GM13976 (cell line): ENCODE measurements around the gene SELENOM.
"Not testable (repeated sequence)": the region's sequence is repeated elsewhere in the genome, so short reads cannot be mapped to it uniquely, and the experiment has no call there.

Source experiments
- DNase-seq: peaks from one replicate; pipeline ENCODE4 v3.0.0; 2012; ENCODE audit warnings: low spot score
- CTCF ChIP-seq: IDR thresholded peaks from 2 replicates; pipeline ENCODE4 v1.5.1; 2012; ENCODE audit warnings: borderline replicate concordance, mild to moderate bottlenecking; ENCODE audit not compliant: insufficient read depth; ENCODE audit errors: extremely low read depth, missing control alignments, control extremely low read depth
- in situ Hi-C: fragments of 300-500 bp; cut with MboI; formaldehyde crosslinking; loops from one replicate; pipeline ENCODE4 v1.12.0; 2022; ENCODE audit warnings: low sequenced_read_pairs, mixed read lengths, inconsistent platforms; ENCODE audit not compliant: unreplicated experiment

The SELENOM gene

GRCh38 chr22:31068970-31069369, 38.4 kb downstream of the SELENOM start:
- in situ Hi-C loops = no loop called here
- TF ChIP-seq CTCF = no peak
- DNase-seq = no peak

GRCh38 chr22:31064369-31064768, 43.0 kb downstream of the SELENOM start:
- in situ Hi-C loops = no loop called here
- DNase-seq = no peak
- TF ChIP-seq CTCF = no peak

GRCh38 chr22:31062566-31063230, 44.7 kb downstream of the SELENOM start:
- DNase-seq = no peak
- in situ Hi-C loops = no loop called here
- TF ChIP-seq CTCF = no peak

- in situ Hi-C loops = not testable (repeated sequence)
Measured at GRCh38 chr22:31059663-31060062, 47.7 kb downstream of the SELENOM start.

GRCh38 chr22:31056986-31057599, 50.3 kb downstream of the SELENOM start:
- TF ChIP-seq CTCF = no peak
- no peak for DNase-seq
- in situ Hi-C loops = no loop called here

More at GRCh38 chr22:31059663-31060062, 47.7 kb downstream of the SELENOM start:
- not testable (repeated sequence) for DNase-seq

- in situ Hi-C loops = no loop called here
- no peak for TF ChIP-seq CTCF
- no peak for DNase-seq
Measured at GRCh38 chr22:31055635-31056159, 51.7 kb downstream of the SELENOM start.

- in situ Hi-C loops = no loop called here
- TF ChIP-seq CTCF = no peak
- DNase-seq = no peak
Measured at GRCh38 chr22:31055117-31055634, 52.2 kb downstream of the SELENOM start.
